Measurements from ENCODE around the gene SPAG16.

Gene SPAG16

GRCh38 chr2:213249502-213249901 is 34.8 kb upstream of the SPAG16 start:
- Histone ChIP-seq H3K36me3 (ENCODE audit: insufficient read depth) (no peaks in the 10 kb centered on the region), H3K79me2 (ENCODE audit: insufficient read depth, low read depth) (no peaks in the 10 kb centered on the region), H3K9ac (no peak overlapping the region), H3K27ac (no peak overlapping the region), H3K27me3 (ENCODE audit: insufficient read depth, low read depth) (no peaks in the 10 kb centered on the region), H3K4me3 (IDR thresholded peaks at IDR 0.05; ENCODE audit: insufficient read depth, low read depth, low read length) (no peak overlapping the region), H2AFZ (ENCODE audit: low read depth) (no peak overlapping the region), H4K20me1 (ENCODE audit: insufficient read depth) (no peaks in the 10 kb centered on the region), H3K4me2 (no peak overlapping the region), H3K4me1 (ENCODE audit: low read depth, poor library complexity, severe bottlenecking) (peaks cover 29% of the 10 kb centered on the region)
- no peak for TF ChIP-seq CTCF (conservative IDR thresholded peaks at IDR 0.05; ENCODE audit: low read depth, low read length)

- H3K4me1 ChIP-seq (ENCODE audit: low read depth, poor library complexity, severe bottlenecking): peaks cover 12% of the 10 kb centered on the region
- no peak overlapping the region for H3K27ac ChIP-seq
- H2AFZ ChIP-seq (ENCODE audit: low read depth): peak overlapping the region; percentile 45; the same call in 1 of the 2 replicates
- no peak overlapping the region for H3K4me3 ChIP-seq (IDR thresholded peaks at IDR 0.05; ENCODE audit: insufficient read depth, low read depth, low read length)
- H3K79me2 ChIP-seq (ENCODE audit: insufficient read depth, low read depth): no peaks in the 10 kb centered on the region
- peak; percentile 79 for TF ChIP-seq CTCF (conservative IDR thresholded peaks at IDR 0.05; ENCODE audit: low read depth, low read length)
- no peaks in the 10 kb centered on the region for H3K27me3 ChIP-seq (ENCODE audit: insufficient read depth, low read depth)
- no peaks in the 10 kb centered on the region for H4K20me1 ChIP-seq (ENCODE audit: insufficient read depth)
- H3K36me3 ChIP-seq (ENCODE audit: insufficient read depth): no peaks in the 10 kb centered on the region
- no peak overlapping the region for H3K4me2 ChIP-seq
- no peak overlapping the region for H3K9ac ChIP-seq
Observed at GRCh38 chr2:213251618-213252017, 32.6 kb upstream of the SPAG16 start.

- no peaks in the 10 kb centered on the region for H3K79me2 ChIP-seq (ENCODE audit: insufficient read depth, low read depth)
- H3K27ac ChIP-seq: no peak overlapping the region
- no peak overlapping the region for H3K4me3 ChIP-seq (IDR thresholded peaks at IDR 0.05; ENCODE audit: insufficient read depth, low read depth, low read length)
- H4K20me1 ChIP-seq (ENCODE audit: insufficient read depth): no peaks in the 10 kb centered on the region
- peak overlapping the region; percentile 45; the same call in 1 of the 2 replicates for H2AFZ ChIP-seq (ENCODE audit: low read depth)
- H3K4me2 ChIP-seq: no peak overlapping the region
- no peaks in the 10 kb centered on the region for H3K27me3 ChIP-seq (ENCODE audit: insufficient read depth, low read depth)
- peaks cover 12% of the 10 kb centered on the region for H3K4me1 ChIP-seq (ENCODE audit: low read depth, poor library complexity, severe bottlenecking)
- H3K36me3 ChIP-seq (ENCODE audit: insufficient read depth): no peaks in the 10 kb centered on the region
- H3K9ac ChIP-seq: no peak overlapping the region
- TF ChIP-seq CTCF (conservative IDR thresholded peaks at IDR 0.05; ENCODE audit: low read depth, low read length): no peak
Observed at GRCh38 chr2:213252206-213252605, 32.1 kb upstream of the SPAG16 start.

- no peaks in the 10 kb centered on the region for H3K27me3 ChIP-seq (ENCODE audit: insufficient read depth, low read depth)
- no peak overlapping the region for H3K9ac ChIP-seq
- no peaks in the 10 kb centered on the region for H4K20me1 ChIP-seq (ENCODE audit: insufficient read depth)
- no peaks in the 10 kb centered on the region for H3K79me2 ChIP-seq (ENCODE audit: insufficient read depth, low read depth)
- no peak overlapping the region for H2AFZ ChIP-seq (ENCODE audit: low read depth)
- no peak for TF ChIP-seq CTCF (conservative IDR thresholded peaks at IDR 0.05; ENCODE audit: low read depth, low read length)
- no peaks in the 10 kb centered on the region for H3K36me3 ChIP-seq (ENCODE audit: insufficient read depth)
- H3K4me1 ChIP-seq (ENCODE audit: low read depth, poor library complexity, severe bottlenecking): peaks cover 12% of the 10 kb centered on the region
- no peak overlapping the region for H3K27ac ChIP-seq
- no peak overlapping the region for H3K4me2 ChIP-seq
- H3K4me3 ChIP-seq (IDR thresholded peaks at IDR 0.05; ENCODE audit: insufficient read depth, low read depth, low read length): no peak overlapping the region
Observed at GRCh38 chr2:213253162-213253561, 31.1 kb upstream of the SPAG16 start.

Data from KMS-11 (cell line).